Lung (tissue), 12 donors: ENCODE measurements around the gene ADAMTS2. TPM values are rescaled to one million over a fixed set of nuclear protein-coding genes. Genes with fewer than 3 reads are reported as not detected.

ENCODE experiments used
- ATAC-seq: fragments of 200-7000 bp; cut with Tn5 transposase; one replicate; pipeline ENCODE4 v1.9.1; 2020; ENCODE audit warnings: moderate number of reproducible peaks; ENCODE audit not compliant: insufficient read depth, low FRiP score
- DNase-seq, 3 donors: peaks; one replicate each; pipeline ENCODE4 v3.0.0-alpha.2; 2013 to 2017
- H3K27ac ChIP-seq, 2 donors: one replicate each; pipeline ENCODE4 v1.5.1; 2013; ENCODE audit warnings: mild to moderate bottlenecking in 2 of 2, moderate library complexity in 2 of 2, control low read depth in 1 of 2, inconsistent platforms in 1 of 2, low read depth in 1 of 2, low read length in 1 of 2
- H3K27me3 ChIP-seq, 3 donors: one replicate each; pipeline ENCODE4 v1.5.1; 2013; ENCODE audit warnings: low read length in 2 of 3; ENCODE audit not compliant: control insufficient read depth in 3 of 3, insufficient read depth in 3 of 3
- H3K36me3 ChIP-seq, 4 donors: one replicate each; pipeline ENCODE4 v1.5.1; 2013; ENCODE audit warnings: low read length in 4 of 4, mild to moderate bottlenecking in 1 of 4, moderate library complexity in 1 of 4; ENCODE audit not compliant: control insufficient read depth in 4 of 4, insufficient read depth in 4 of 4
- H3K4me1 ChIP-seq, 5 donors: one replicate each; pipeline ENCODE4 v1.5.1; 2013; ENCODE audit warnings: low read length in 5 of 5, mild to moderate bottlenecking in 2 of 5, moderate library complexity in 1 of 5; ENCODE audit not compliant: control insufficient read depth in 5 of 5, insufficient read depth in 5 of 5
- H3K4me3 ChIP-seq: one replicate; pipeline ENCODE4 v1.5.1; 2013; ENCODE audit warnings: mild to moderate bottlenecking, control low read depth, moderate library complexity
- H3K9ac ChIP-seq, 2 donors: one replicate each; pipeline ENCODE4 v1.5.1; 2013; ENCODE audit warnings: low read length in 2 of 2, control low read depth in 1 of 2; ENCODE audit not compliant: insufficient read depth in 1 of 2
- H3K9me3 ChIP-seq, 4 donors: one replicate each; pipeline ENCODE4 v1.5.1; 2013; ENCODE audit warnings: low read length in 3 of 4, mild to moderate bottlenecking in 1 of 4, moderate library complexity in 1 of 4; ENCODE audit not compliant: control insufficient read depth in 4 of 4, insufficient read depth in 3 of 4
- CTCF ChIP-seq: IDR thresholded peaks from 2 replicates; pipeline ENCODE4 v1.5.1; 2012; ENCODE audit warnings: mild to moderate bottlenecking; ENCODE audit errors: control extremely low read depth, extremely low read depth
- WGBS, 2 donors: extraction: QIAGEN DNeasy Blood & Tissue Kit; methylation state at CpG; one replicate each; pipeline ENCODE4 v1.1.7; 2013; 5-methylcytosine and 5-hydroxymethylcytosine counted together
- polyA plus RNA-seq, 2 donors: library from polyadenylated mRNA; stranded (reverse); fragments of 200-250 nt; gene quantifications; one replicate each; pipeline ENCODE4 v1.2.1, GENCODE V29; 2013
- total RNA-seq, 2 donors: library from RNA; depleted of rRNA in 1 of 2; stranded (reverse); fragments of >200 nt in 1 of 2; gene quantifications; one replicate each; pipeline ENCODE4 v1.2.1, GENCODE V29; 2014 to 2021
- donor health status: control.
- donor health status: control.
- donor health status: Bipolar disorder and iron deficiency.
- donor health status: healthy.
- donor health status: DM: yes; HTN: yes; CAD: no.

ADAMTS2 gene
- total and polyA plus RNA-seq, 4 donors = 9.3 to 45.5 (median 28.7) TPM

- H3K9me3 ChIP-seq = no peaks in the 10 kb centered on the region
- DNase-seq (no peak), ATAC-seq (no peak)
- H3K4me1 ChIP-seq = no peaks in the 10 kb centered on the region
- H3K4me3 ChIP-seq = no peak overlapping the region
- H3K36me3 ChIP-seq = no peaks in the 10 kb centered on the region
- no peak for TF ChIP-seq CTCF
- H3K27ac ChIP-seq = no peak overlapping the region
- 84 to 93% methylated on average over 16 to 17 of the region's 17 CpGs for WGBS, 2 donors
- H3K27me3 ChIP-seq = no peaks in the 10 kb centered on the region
- no peak overlapping the region for H3K9ac ChIP-seq
These were observed 23.7 kb upstream of the ADAMTS2 start for GRCh38 chr5:179368806-179369529.

- no peak for DNase-seq
- Histone ChIP-seq H3K4me1 (no peaks in the 10 kb centered on the region), H3K27ac (no peak overlapping the region), H3K9ac (no peak overlapping the region), H3K27me3 (no peaks in the 10 kb centered on the region), H3K9me3 (peaks cover 0 to 2% (median 0%) of the 10 kb centered on the region in 4 donors), H3K36me3 (no peaks in the 10 kb centered on the region), H3K4me3 (no peak overlapping the region)
- ATAC-seq = no peak
- 83 to 91% methylated on average over 18 of the region's 18 CpGs for WGBS, 2 donors
- no peak for TF ChIP-seq CTCF
These were observed 23.0 kb upstream of the ADAMTS2 start for GRCh38 chr5:179368126-179368805.

GRCh38 chr5:179367491-179367890 is 22.2 kb upstream of the ADAMTS2 start:
- H3K4me1 ChIP-seq = no peaks in the 10 kb centered on the region
- WGBS, 2 donors = 88 to 91% methylated on average over 12 of the region's 12 CpGs
- H3K27me3 ChIP-seq = no peaks in the 10 kb centered on the region
- TF ChIP-seq CTCF = no peak
- H3K27ac ChIP-seq = no peak overlapping the region
- H3K9ac ChIP-seq = no peak overlapping the region
- no peak for DNase-seq
- no peaks in the 10 kb centered on the region for H3K36me3 ChIP-seq
- ATAC-seq = no peak
- no peak overlapping the region for H3K4me3 ChIP-seq
- H3K9me3 ChIP-seq = peaks cover 0 to 4% (median 0%) of the 10 kb centered on the region in 4 donors
